Muscle of leg (tissue), 11 donors: ENCODE results near the gene RABL6. TPM values are rescaled to one million over a fixed set of nuclear protein-coding genes. Genes with fewer than 3 reads are reported as not detected.
"Not testable (repeated sequence)": the region's sequence is repeated elsewhere in the genome, so short reads cannot be mapped to it uniquely, and the experiment has no call there.

ENCODE experiments used
- DNase-seq: peaks from one replicate; pipeline ENCODE4 v3.0.0; 2013
- H3K27ac ChIP-seq: one replicate; pipeline ENCODE4 v1.5.1; 2013; ENCODE audit warnings: mild to moderate bottlenecking, low read length, control low read depth
- H3K27me3 ChIP-seq: one replicate; pipeline ENCODE4 v1.6.1; 2013; ENCODE audit warnings: low read length; ENCODE audit not compliant: control insufficient read depth, insufficient read depth
- H3K36me3 ChIP-seq: one replicate; pipeline ENCODE4 v1.6.1; 2013; ENCODE audit warnings: low read length; ENCODE audit not compliant: control insufficient read depth, insufficient read depth
- H3K4me1 ChIP-seq: one replicate; pipeline ENCODE4 v1.6.1; 2013; ENCODE audit warnings: low read length; ENCODE audit not compliant: control insufficient read depth, insufficient read depth
- H3K4me3 ChIP-seq: one replicate; pipeline ENCODE4 v1.5.1; 2013; ENCODE audit warnings: low read length, control low read depth
- H3K9me3 ChIP-seq: replicated peaks from 2 replicates; pipeline ENCODE4 v1.6.1; 2013; ENCODE audit warnings: low read depth, low read length; ENCODE audit not compliant: control insufficient read depth
- WGBS: methylation state at CpG from one replicate; pipeline ENCODE4 v1.1.5; 2013; ENCODE audit warnings: missing lambda C conversion rate; ENCODE audit not compliant: insufficient coverage; 5-methylcytosine and 5-hydroxymethylcytosine counted together
- polyA plus RNA-seq, 8 donors: library from polyadenylated mRNA; unstranded; fragments of 120-200 nt; gene quantifications; one replicate each; pipeline versions ENCODE4 v1.2.1 to v1.2.3, GENCODE V29; 2013; ENCODE audit warnings: inconsistent platforms in 1 of 8, low replicate concordance in 1 of 8; ENCODE audit not compliant: insufficient read length in 8 of 8, insufficient read depth in 1 of 8
- total RNA-seq: library from RNA; stranded (reverse); fragments of 120-200 nt; gene quantifications from one replicate; pipeline ENCODE4 v1.2.4, GENCODE V29; 2013

The RABL6 gene
- total and polyA plus RNA-seq, 9 donors, result 37.6 to 66.0 (median 60.8) TPM

DNA sequence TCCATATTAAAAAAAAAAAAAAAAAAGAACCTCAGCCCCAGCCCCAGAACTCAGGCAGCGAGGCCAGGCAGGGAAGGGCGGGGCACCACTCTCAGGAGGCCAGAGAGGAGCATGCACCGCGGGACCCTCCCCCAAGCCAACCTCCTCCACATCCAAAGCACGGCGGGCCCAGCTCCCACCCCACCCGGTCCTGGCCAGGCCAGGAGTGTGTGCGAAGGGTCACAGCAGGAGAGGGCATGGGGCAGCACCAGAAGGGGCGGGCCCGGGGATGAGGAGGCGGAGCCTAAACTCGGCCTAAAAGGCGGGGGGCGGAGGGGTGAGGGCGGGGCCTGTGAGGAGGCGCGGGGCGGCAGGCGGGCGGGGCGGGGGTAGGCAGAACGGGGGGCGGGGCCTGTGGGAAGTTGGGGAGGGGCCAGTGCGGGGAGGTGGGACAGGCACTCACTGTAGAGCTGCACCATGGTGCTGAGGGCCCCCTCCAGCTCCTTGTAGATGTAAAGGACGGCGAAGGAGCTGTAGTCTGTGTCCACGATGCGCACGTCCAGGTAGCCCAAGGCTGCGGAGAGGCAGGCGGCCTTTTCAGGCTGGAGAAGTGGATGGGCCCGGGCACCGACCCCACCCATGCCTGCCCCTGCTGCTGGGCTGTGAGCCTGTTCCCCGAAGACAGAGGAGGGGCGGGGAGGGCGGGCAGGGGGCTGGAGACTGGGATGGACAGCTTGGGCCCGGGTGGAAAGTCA lies 44.7 kb upstream of the RABL6 start:
- 20% methylated on average over 17 of the region's 37 CpGs for WGBS

DNA sequence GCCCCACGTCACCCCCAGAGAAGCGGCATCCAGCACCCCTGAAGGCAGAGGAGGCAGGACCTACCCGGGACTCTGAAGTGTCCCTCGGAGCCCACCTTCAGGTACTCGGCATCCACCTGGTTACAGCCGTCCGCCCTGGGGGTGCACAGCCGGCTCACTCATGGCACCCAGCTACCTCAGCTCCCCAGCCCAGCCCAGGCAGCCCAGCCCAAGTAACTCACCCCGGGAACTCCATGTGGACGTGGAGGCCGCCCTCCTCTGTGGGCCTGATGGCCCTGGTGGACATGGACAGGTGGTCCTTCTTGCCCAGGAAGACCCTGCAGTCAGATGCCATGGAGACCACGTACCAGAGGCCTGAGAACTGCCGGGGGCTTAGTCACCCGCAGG lies 44.1 kb upstream of the RABL6 start:
- DNase-seq, result no peak
- Histone ChIP-seq H3K36me3 (no peaks in the 10 kb centered on the region), H3K4me3 (no peak overlapping the region), H3K27me3 (peaks cover 13% of the 10 kb centered on the region), H3K27ac (no peak overlapping the region), H3K4me1 (peaks cover 11% of the 10 kb centered on the region), H3K9me3 (no peaks in the 10 kb centered on the region)
- WGBS, result 75% methylated on average over 14 of the region's 14 CpGs

More for the DNA sequence above, 44.7 kb upstream of the RABL6 start:
- no peaks in the 10 kb centered on the region for H3K36me3 ChIP-seq
- H3K27me3 ChIP-seq, result peaks cover 12% of the 10 kb centered on the region
- H3K9me3 ChIP-seq, result no peaks in the 10 kb centered on the region
- no peak overlapping the region for H3K27ac ChIP-seq
- peak; percentile 32 for DNase-seq
- no peak overlapping the region for H3K4me3 ChIP-seq
- H3K4me1 ChIP-seq, result peaks cover 17% of the 10 kb centered on the region

DNA sequence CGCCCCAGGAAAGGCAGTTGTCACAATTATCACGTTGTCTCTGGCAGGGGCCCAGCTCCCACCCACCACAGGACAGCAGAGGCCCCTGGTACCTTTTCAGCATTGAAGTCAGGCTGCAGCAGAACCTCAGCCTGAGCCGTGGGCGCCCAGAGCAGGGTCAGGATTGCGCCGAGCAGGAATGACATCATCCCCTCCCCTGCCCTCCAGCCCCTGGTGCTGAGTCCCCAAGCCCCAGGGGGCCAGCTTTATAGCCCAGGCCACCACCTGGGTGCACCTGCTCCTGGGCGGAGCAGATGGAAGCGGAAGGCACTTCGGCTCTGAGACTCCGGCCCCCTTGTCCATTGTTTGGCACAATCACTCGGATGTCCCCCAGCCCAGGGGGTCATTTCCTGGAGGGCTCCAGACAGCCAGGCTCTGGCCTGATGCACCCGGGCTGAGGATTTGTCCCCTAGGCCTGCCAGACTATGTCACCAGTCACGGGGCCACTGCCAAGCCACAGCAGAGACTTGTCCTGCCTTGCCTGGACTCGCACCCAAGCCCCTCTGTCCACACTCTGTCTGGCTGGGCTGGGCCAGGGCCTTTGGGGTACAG lies 43.4 kb upstream of the RABL6 start, which contains the start of gene LCN15:
Gene LCN15 (minus strand): TSS at position 218 of the 591 bp plus-strand sequence. CDS start 30 bp downstream, at position 188.
- 62% methylated on average over 13 of the region's 14 CpGs for WGBS
- H3K4me1 ChIP-seq, result peaks cover 7% of the 10 kb centered on the region
- no peak within 1 kb of the TSS for H3K27ac ChIP-seq
- H3K4me3 ChIP-seq, result no peak within 1 kb of the TSS
- DNase-seq, result no peak
- no peaks in the 10 kb centered on the region for H3K36me3 ChIP-seq
- H3K9me3 ChIP-seq, result no peaks in the 10 kb centered on the region
- peaks cover 13% of the 10 kb centered on the region for H3K27me3 ChIP-seq

DNA sequence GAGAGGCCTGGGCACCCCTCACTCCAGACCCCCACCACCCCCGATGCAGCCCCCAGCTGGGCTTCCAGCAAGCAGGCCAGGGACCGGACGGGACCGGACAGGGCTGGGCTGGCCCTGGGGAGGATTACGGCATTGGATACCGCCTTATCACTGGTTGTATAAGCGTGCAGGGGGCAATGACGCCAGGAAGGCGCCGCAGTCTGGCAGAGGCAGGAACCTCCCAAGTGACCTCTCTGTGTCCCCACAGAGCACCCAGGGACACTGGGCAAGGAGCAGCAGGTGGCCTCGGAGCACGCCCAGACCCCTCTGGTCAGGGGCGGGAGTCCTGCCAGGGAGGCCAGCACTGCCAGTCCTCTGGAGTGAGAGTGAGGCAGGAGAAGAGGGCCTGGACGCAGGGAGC lies 42.7 kb upstream of the RABL6 start:
- H3K9me3 ChIP-seq, result no peaks in the 10 kb centered on the region
- H3K27me3 ChIP-seq, result peaks cover 13% of the 10 kb centered on the region
- no peaks in the 10 kb centered on the region for H3K36me3 ChIP-seq
- H3K4me1 ChIP-seq, result peaks cover 7% of the 10 kb centered on the region
- no peak overlapping the region for H3K4me3 ChIP-seq
- WGBS, result 79% methylated on average over 10 of the region's 14 CpGs
- H3K27ac ChIP-seq, result no peak overlapping the region
- no peak for DNase-seq

DNA sequence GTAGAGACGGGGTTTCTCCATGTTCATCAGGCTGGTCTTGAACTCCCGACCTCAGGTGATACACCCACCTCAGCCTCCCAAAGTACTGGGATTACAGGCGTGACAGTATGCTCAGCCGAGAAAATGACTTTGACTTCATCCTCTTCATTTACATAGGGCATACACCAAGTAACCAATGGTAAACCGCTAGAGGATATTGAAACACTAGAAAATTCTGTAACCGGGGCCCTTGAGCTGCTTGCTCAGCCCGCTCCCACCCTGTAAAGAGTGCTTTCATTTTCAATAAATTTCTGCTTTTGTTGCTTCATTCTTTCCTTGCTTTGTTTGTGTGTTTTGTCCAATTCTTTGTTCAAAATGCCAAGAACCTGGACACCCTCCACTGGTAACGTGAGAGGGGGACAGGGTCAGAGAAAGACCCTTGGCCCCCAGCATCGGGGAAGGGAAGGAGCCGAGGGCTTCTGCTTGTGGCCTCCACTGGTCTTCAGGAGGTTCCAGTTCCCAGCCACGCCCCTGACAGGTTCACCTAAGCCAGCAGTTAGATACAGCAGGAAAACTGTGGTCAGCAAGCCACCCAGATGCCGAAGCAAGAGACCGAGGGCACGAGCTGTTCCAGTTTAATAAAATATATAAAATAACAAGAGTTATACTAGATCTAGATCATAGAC lies 41.9 kb upstream of the RABL6 start:
- not testable (repeated sequence) for H3K36me3 ChIP-seq, H3K9me3 ChIP-seq, H3K27ac ChIP-seq, H3K4me1 ChIP-seq, DNase-seq, H3K4me3 ChIP-seq
- peaks cover 10% of the 10 kb centered on the region for H3K27me3 ChIP-seq
- WGBS, result 71% methylated on average over 6 of the region's 14 CpGs

DNA sequence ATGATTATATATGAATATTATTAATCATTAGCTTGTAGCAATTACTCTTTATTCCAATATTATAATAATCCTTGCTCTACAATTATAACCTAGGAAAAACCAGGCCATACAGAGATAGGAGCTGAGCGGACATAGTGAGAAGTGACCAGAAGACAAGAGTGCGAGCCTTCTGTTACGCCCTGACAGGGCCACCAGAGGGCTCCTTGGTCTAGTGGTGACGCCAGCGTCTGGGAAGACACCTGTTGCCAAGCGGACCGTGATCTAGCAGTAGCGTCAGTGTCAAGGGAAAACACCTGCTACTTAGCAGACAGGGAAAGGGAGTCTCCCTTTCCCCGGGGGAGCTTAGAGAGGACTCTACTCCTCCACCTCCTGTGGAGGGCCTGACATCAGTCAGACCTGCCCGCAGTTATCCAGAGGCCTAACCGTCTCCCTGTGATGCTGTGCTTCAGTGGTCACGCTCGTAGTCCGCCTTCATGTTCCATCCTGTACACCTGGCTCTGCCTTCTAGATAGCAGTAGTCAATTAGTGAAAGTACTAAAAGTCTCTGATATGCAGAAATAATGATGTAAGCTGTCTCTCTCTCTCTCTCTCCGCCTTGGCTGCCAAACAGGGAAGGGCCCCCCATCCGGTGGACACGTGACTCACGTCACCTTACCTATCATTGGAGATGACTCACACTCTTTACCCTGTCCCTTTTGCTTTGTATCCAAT lies 41.2 kb upstream of the RABL6 start:
- H3K27me3 ChIP-seq, result peaks cover 13% of the 10 kb centered on the region
- H3K27ac ChIP-seq, H3K4me1 ChIP-seq, H3K9me3 ChIP-seq, H3K4me3 ChIP-seq, H3K36me3 ChIP-seq: not testable (repeated sequence)
- 62% methylated on average over 6 of the region's 18 CpGs for WGBS
- DNase-seq, result peak; percentile 76

DNA sequence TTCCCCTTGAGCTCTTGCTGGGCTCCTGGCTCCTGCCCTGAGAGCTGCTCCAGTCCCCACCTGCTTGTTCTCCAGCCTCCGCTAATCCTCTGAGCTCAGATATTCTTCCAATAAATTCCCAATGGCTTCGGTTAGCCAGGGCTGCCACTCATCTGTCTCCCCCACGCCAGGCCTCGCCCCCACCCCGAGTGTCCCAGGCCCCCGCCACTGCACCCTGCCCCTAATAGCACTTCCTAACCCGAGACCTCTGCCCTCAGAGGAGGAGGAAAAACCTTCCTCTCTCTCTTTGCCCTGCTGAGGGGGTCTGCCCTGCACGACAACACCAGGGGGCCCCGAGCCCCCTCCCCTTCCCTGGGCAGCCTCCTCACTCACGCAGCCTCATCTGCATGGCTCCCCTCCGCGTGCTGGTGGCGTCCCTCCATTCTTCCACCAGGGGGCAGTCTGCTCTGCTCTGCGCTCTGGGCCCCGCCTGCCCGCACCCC lies 38.0 kb upstream of the RABL6 start:
- H3K4me1 ChIP-seq, result peaks cover 4% of the 10 kb centered on the region
- no peaks in the 10 kb centered on the region for H3K36me3 ChIP-seq
- no peak overlapping the region for H3K27ac ChIP-seq
- DNase-seq, result no peak
- H3K27me3 ChIP-seq, result peaks cover 11% of the 10 kb centered on the region
- WGBS, result 7% methylated on average over 10 of the region's 16 CpGs
- H3K4me3 ChIP-seq, result no peak overlapping the region
- H3K9me3 ChIP-seq, result peaks cover 12% of the 10 kb centered on the region

DNA sequence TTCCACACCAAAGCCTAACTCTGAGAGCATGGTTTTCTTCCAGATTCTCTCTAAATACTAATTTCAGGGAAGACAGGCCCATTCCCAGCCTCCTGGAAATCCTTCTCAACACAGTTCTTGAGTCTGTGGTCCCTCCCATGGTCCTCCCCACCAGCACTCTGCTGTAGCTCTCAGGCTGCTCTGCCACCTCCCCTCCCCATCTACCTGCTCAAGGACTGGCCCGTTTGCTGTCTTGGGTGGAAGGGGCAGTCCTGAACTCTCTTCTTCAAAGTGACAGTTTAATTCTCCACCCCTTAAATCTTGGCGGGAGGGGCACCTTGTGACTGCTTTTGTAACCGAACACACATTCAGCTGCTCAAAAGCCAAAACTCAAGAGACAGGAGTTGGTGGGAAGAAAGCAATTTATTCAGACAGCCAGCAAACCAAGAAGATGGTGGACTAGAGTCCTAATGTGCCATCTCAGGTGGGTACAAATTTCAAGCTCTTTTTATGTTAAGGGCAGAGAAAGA lies 35.8 kb upstream of the RABL6 start:
- Histone ChIP-seq H3K4me3 (no peak overlapping the region), H3K4me1 (peaks cover 2% of the 10 kb centered on the region), H3K27ac (no peak overlapping the region), H3K36me3 (no peaks in the 10 kb centered on the region), H3K27me3 (peaks cover 11% of the 10 kb centered on the region), H3K9me3 (peaks cover 12% of the 10 kb centered on the region)
- DNase-seq, result no peak
- WGBS, result no CpG with 5 or more reads among the region's 3 CpGs

DNA sequence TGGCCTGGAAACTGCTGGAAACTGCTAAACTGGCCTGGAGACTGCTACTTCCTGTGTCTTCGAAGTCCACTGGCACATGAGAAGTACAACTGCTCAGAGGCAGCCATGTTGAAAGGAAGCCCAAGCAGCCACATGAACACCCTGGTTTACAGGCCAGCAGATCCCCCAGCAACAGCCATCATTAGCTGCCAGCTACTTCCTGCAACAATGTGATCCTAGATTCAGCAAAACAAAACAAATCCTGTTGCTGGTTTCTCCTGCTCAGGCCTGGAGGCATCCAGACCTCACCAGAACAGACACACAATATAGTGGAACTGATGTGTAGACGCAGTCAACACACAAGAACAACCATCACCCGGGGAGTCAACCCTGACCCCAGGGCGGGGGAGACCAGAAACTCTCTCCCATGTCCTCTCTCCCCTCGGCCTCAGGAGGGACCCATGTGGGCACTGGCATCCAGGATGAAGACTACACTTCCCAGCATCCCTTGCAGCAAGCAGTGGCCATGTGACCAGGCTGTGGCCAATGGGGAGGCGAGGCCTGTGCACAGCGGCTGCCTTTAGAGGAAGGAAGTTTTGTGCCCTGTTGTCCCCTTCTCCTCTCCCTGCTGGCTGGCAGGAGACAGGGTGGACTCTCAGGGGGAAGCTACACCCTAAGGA lies 34.2 kb upstream of the RABL6 start:
- Histone ChIP-seq H3K36me3 (no peaks in the 10 kb centered on the region), H3K4me3 (no peak overlapping the region), H3K27ac (no peak overlapping the region), H3K9me3 (peaks cover 12% of the 10 kb centered on the region), H3K27me3 (peaks cover 17% of the 10 kb centered on the region), H3K4me1 (peaks cover 2% of the 10 kb centered on the region)
- DNase-seq, result no peak
- WGBS, result 84% methylated on average over 5 of the region's 7 CpGs
